ENCODE results near the gene PLCD3.

PLCD3 gene, protein sequence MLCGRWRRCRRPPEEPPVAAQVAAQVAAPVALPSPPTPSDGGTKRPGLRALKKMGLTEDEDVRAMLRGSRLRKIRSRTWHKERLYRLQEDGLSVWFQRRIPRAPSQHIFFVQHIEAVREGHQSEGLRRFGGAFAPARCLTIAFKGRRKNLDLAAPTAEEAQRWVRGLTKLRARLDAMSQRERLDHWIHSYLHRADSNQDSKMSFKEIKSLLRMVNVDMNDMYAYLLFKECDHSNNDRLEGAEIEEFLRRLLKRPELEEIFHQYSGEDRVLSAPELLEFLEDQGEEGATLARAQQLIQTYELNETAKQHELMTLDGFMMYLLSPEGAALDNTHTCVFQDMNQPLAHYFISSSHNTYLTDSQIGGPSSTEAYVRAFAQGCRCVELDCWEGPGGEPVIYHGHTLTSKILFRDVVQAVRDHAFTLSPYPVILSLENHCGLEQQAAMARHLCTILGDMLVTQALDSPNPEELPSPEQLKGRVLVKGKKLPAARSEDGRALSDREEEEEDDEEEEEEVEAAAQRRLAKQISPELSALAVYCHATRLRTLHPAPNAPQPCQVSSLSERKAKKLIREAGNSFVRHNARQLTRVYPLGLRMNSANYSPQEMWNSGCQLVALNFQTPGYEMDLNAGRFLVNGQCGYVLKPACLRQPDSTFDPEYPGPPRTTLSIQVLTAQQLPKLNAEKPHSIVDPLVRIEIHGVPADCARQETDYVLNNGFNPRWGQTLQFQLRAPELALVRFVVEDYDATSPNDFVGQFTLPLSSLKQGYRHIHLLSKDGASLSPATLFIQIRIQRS

DNA sequence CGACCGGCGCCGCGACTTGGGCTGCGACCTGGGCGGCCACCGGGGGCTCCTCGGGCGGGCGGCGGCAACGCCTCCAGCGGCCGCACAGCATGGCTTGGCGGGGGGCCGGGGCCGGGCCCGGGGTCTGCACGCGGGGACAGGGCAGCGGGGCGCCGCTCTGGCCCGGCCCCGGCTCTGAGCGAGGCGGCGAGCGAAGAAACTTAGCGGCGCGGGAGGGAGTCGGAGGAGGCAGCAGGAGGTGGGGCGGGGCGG, at the start of gene PLCD3:
Gene PLCD3, minus strand, starts transcription at position 196 of the 252 bp plus-strand sequence. Its CDS starts 105 bp downstream, at position 91.
- DNase-seq (ENCODE audit: low spot score) = peak; percentile 95

DNA sequence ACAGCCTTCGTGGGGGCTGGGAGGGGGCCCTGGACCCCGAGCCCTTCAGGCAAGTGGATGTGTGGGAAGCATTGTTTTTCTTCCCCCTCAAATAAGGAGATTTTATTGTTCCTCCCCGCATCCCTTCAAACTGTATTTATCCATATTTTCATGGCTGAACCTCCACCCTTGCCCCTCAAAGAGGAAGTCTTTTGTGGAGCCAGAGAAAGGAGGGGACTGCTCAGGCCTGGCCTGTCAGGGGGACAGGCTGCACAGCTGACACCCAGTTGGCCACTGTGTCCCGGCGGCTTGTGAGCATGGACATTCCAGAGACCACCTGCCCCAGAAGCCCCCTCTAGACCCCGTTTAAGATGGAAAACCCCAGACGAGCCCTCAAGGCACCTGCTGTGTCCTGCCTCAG, 45.2 kb upstream of the PLCD3 start:
- DNase-seq (ENCODE audit: low spot score) = no peak

DNA sequence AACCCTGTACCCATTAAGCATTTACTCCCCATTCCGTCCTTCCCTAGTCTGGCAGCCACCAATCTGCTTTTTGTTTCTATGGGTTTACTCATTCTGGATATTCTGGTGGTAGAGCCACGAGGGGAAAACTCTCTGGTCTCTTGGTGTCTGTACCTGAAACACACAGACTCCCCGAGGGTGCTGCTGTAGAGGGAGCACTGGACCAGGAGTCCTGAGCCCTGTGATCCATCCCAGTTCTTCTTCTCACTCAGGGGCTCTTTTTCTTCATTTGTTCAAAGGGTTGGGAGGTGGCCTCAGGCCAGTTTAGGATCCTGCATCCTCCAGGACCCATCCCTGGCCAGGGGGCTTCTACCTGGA, 43.4 kb upstream of the PLCD3 start:
- DNase-seq (ENCODE audit: low spot score) = no peak

DNA sequence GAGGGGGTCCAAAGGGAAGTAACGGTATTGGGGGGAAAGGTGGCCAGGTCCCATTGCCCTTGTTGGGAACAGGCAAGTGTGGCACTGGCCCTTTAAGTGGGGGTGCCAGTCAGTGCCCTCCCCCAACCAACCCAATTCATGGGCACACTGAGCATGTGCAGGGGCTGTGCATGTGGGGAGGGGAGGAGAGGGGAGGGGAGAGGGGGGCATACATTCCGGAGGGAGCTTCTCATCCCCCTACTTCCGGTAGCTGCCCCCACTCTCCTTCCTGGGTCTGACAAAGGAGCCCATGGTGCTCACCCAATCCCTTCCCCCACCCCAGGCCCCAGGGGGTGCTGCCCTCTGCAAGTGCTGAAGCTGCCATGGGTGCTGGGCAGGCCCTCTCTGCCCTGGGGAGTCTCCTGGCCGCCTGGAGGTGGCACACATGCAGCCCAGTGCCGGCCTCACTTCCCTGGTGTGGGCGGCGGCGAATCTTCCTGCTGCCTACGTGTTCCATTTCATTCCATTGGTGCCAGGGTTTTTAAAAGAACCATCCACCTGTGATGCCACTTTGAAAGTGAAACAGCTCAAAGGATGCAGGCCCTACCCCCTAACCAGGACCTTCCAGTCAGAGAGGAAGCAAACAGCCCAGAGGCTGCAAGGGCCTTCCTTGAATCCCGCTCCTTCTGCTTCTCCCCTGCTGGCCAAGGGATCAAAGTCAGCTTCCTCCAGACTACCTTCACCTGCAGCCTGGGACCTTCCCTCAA, 40.4 kb upstream of the PLCD3 start:
- peak; percentile 80 for DNase-seq (ENCODE audit: low spot score)

DNA sequence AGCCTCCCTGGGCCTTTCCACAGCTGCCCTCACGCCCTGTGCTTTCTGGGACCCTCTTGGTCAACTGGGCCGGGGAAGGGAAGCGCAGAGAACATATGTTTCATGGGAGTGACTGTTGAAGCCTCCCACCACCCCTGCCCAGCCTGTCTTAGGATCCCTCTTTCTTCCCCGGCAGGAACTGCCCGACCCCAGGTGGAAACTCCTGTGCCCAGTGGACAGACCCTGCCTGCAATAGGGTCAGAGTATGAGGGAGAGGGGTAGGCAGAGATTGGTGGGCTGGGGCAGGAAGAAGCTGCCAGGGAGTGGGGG, 39.9 kb upstream of the PLCD3 start:
- no peak for DNase-seq (ENCODE audit: low spot score)

DNA sequence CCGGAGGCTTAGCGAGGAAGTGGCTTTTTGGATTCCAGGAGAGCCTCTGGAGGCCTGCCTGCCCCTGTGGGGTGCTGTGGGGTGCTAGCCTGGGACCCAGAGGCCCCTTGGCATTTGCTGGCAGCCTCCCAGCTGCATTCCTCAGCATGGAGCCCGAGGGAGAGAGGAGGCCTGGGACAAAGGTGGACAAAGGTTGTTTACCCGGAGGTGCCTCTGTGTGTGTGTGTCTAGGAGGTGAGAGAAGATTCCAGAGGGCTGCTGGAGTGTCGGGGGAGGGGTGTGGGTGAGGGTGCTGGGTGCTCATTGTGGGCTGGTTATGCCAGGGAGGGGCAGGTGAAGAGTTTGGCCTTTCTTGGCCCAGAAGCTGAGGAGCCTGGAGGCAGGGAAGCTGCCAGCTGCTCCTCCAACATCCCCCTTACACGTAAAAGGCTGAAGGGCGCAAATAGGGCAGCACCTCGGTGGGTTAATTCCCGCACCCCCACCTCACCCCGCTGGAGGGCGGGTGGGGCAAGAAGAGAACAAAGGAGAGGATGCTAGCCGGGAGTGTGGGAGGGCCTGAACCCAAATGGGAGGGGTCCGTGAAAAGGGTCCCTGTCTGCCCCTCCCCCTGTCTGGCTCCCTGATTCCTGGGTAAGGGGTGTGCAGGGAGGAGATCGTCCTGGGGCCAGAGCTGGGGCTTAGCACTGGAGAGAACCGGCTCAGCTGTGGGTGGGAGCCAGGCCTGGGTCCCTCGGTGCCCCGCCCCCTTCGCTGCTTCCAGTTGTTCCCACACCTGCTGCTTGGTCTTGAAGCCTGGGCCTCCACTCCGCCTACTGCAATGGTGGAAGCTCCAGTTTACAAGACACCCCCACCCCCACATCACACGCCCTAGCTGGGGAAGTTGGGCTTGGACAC, 39.3 kb upstream of the PLCD3 start:
- peak; percentile 85 for DNase-seq (ENCODE audit: low spot score)

DNA sequence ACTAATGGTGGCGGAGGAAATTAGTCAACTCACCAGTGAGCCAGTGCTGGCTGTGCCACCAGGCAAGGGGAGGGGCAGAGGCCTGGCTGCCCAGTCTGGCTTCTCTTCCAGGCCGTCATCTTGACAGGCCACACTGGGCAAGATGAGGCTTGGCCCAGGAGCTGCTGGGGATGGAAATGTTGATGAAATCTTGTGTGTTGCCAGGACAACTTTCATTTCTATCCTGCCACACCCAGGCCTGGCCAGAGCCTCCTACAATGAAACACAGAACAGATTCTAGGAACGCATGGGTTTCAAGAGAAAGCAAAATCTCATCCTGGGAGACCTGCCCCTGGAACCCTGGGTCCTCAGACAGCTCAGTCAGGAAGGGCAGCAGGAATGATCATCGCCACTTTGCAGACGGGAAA, 38.6 kb upstream of the PLCD3 start:
- DNase-seq (ENCODE audit: low spot score) = no peak

DNA sequence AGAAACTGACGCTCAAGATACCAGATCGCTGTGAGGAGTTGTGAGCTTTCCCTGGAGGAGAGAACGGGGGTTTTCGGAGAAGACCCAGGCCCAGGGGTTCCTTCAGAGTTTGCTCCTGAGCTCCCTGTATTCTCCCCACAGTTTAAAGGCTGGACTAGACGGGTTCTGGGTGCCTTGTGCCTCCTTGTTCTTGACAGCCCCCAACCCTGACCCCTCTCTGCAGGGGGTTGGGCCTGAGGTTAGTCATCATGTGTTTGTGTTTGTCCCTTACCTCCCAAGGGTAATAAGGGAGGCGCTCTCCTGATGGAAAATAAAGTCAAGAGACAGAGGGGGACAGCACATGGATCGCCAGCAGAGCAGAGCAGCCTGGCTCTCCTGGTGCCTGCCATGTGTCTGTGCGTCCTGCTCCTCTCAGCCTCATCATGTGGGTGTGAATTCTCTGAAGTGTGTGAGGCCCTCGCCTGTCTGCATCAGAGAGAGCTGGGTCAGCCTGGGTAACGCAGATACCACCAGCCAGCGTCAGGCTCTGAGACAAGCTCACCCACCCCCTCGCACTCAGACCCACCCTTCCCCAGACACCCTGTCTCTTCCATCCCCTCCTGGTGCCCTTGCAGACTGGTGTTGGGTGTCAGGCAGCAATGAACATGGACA, 38.1 kb upstream of the PLCD3 start:
- no peak for DNase-seq (ENCODE audit: low spot score)

DNA sequence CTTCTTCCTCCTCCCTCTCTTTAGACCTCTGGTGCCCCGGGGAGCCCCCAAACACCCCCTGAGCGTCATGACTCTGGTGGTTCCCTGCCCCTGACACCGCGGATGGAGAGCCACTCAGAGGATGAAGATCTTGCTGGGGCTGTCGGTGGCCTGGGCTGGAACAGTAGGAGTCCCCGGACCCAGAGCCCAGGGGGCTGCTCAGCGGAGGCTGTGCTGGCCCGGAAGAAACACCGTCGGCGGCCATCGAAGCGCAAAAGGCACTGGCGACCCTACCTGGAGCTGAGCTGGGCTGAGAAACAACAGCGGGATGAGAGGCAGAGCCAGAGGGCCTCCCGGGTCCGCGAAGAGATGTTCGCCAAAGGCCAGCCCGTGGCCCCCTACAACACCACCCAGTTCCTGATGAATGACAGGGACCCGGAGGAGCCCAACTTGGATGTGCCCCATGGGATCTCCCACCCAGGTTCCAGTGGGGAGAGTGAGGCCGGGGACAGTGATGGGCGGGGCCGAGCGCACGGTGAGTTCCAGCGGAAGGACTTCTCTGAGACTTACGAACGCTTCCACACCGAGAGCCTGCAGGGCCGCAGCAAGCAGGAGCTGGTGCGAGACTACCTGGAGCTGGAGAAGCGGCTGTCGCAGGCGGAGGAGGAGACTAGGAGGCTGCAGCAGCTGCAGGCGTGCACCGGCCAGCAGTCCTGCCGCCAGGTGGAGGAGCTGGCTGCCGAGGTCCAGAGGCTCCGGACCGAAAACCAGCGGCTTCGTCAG, 36.9 kb upstream of the PLCD3 start:
- no peak for DNase-seq (ENCODE audit: low spot score)

DNA sequence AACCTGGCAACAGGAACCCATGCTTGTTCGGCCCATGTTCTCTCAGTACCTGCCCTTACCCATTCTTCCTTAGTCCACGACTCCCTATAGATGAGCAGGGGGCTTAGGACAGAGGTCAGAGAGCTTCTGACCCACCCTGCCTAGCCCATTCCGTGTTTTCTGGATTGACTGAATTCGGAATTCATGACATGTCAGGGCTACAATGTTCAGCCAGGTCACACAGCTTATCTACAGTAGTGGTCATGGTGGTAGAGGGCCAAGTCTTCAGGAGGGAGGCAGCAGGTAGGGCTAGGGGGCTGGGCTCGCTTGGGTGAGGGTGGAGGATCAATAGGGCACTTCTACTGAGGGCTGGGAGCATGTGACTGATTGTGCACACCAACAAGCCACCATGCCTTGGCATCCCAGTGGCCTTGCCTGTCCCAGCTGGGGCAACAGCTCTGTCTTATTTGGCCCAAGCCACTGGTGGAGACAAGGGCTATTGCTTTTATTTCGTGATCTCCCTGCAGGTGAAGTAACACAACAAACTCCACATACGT, 32.5 kb upstream of the PLCD3 start:
- DNase-seq (ENCODE audit: low spot score) = no peak

DNA sequence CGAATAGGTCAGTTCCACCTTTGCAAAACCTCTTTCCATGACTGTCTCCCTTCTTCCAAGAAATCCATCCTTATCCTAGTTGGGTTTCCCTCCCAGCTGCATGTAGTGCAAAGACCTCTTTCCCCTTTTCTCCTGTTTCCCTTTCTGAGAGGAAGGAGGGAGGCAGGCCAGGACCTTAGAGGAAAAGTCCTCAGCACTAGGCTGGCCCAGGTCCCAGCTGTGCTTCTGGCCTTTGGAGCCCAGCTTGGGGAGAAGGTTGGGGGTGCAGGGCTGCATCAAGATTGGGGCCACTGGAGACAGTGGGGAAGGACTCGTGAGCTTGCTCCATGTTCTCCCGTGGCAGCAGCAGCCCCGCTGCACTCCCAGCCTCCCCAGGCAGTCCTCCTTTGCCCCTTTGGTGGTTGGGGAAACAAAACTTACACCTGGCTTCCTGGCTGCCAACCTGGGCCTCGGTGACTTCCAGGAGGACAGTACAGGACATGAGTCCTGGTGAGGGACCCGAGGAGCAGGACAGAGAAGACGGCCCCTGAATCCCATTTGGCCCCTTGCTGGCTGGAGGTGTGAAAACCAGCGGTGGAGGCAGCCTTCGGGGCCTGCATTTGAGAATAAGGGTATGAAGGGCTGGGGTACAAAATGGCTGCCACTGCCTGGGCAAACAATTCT, 29.8 kb upstream of the PLCD3 start:
- DNase-seq (ENCODE audit: low spot score) = peak; percentile 70

DNA sequence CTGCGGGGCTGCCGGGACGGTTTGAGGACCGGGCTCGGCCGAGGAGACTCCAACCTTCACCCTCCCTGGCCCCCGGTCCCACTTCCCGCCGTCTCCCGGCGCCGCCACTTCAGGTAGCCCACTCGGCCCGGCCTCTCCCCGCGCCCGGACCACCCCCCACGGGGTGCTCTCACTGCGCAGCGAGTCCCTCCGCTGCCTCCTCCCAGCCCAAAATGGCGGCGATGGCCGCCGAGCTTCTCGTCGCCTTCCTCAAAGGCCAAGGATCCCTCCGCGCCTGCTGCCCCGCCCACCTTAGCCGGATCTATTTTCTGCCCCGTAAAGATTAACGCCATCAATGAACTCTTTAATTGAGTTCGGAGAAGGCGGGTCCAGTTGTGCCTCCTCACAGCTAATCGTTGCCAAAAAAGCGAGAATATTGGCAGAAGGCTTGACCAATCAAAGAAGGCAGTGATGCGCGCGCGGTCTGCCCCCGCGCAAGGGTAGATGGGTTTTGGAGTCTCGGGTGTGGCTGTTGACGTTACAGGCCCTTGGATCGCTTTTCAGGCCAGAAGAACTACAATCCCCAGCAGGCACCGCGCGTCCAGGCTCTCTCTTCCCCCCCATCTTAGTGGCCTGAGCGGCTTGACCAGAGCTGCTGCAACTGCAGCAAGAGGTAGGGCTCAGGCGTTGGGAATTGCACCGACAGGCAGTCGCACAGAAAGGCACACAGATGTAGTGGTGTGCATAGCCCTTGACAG, 29.1 kb upstream of the PLCD3 start, which contains the start of gene HEXIM2:
Gene HEXIM2, plus strand, starts transcription at position 588 of the 737 bp plus-strand sequence. CDS start 919 bp downstream, outside the sequence.
- DNase-seq (ENCODE audit: low spot score) = peak; percentile 100

DNA sequence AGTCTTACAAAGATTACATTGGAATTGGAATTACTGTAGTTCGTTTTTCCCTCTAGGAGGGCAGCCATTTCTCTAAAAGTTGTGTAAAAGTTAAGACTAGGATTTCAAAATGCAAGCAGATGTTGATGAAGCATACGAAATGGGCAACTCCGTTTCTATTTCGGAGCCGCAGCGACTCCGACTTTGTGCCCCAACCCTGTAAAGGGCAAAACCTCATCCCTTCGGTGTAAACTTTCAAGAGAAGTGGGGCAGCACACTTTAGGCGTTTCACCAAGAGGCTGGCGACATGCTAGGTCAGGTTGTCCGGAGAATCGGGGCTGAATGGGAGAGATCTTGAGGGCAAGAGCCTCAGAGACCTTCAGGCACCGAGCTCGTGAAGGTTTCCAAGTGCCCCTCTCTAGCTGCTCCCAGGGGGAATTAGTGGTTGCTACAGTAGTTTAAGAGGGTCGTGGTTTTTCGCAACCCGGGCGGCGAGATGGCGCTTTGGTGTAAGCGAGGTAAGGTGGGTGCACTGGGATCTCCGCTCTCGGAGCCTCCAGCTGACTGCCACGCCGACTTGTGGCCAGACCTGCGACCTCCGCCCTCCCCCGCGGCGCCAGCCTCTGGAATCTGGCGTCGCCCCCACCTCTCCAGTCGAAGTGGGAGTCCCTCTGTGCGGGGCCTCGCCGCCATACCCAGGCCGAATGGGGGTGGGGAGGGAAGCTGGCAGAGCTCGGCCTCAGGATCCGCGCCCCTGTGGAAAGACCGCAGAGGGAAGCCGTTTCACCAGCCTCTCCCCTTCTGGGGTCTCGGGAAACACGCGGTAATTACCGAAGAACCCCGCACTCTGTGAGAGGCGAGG, 28.4 kb upstream of the PLCD3 start:
- DNase-seq (ENCODE audit: low spot score) = peak; percentile 96

DNA sequence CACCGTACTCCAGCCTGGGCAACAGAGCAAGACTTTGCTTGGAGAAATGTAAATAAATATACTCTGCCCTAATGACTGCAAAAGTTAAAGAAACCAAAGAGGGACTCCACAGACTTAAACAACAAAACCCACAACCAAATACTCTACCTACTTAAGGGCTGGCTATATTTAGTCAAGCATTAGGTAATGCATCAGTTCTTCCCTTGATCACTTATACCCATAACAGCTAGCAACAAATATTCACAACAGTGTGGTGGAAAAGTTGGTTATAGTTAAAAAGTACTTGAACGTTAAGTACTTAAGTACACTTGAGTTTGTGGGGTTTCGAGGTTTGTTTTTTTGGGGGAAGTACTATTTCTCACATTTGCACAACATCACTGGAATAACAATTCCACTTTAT, 23.9 kb upstream of the PLCD3 start:
- DNase-seq (ENCODE audit: low spot score) = no peak

DNA sequence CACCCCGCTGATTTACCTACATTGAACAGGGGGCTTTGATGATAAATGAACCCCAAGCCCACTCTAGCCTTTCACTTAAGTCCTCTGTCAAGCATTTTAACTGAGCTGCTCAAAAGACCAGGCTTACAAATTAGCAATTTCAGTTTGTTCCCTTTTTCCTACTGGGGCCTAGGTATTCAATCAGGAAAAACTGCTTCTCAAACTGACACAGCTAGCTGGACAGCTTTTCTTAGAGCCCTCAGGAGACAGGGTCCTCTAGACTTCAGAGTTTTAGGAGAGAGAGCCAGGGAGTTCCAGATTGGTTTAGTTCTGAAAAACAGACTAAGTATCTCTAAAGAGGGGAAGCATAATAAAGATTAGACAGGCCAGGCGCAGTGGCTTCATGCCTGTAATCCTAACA, 23.2 kb upstream of the PLCD3 start:
- no peak for DNase-seq (ENCODE audit: low spot score)

DNA sequence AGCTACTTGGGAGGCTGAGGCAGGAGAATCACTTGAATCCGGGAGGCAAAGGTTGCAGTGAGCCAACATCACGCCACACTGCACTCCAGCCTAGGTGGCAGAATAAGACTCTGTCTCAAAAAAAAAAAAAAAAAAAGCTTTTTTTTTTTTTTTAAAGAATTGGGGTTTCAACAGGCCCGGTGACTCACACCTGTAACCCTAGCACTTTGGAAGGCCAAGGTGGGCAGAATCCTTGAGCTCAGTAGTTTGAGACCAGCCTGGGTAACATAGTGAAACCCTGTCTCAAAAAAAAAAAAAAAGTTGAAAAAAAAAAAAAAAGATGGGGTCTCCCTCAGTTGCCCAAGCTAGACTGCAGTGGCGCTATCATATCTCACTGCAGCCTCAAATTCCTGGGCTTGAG, 22.7 kb upstream of the PLCD3 start:
- DNase-seq (ENCODE audit: low spot score) = no peak

DNA sequence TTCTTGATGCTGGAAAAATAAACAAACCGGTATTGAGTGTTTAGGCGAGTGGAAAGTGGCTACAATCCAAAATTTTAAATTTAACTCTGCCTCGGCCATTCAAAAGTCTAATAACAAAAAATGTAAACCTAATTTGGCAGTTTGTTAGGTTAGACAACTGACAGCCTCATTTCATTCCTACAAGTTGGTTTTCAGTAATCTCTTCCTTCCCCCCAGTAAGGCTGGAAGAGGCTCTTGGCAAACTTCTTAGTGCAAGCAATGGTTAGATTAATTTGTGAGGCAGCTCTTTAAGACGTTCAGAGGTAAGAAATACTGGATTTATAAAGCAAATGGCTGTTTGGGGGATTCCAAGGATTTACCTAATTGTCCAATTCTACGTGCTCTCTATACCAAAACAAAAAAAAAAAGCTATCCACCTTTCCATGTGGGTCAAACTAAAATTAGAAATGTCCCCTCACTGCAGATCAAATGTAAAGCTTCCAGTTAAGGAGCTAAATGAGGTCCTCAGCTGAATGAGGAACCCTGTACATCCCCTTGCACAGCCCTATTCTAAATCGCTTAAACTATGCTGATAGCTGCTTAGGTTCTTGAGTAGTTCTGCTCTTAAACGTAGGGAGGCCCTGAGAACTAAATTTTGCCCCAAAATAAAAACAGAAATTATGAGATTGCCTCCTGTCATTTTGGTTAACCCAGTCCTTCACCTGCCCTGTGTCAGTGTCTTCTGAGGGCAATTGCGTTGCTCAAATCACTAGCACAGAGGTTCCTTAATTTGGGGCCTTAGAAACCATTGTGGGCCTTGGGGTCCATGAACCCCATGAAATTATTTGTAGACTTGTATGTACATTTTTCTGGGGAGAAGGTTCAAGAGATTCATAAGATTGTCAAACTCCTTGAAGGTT, 18.8 kb upstream of the PLCD3 start:
- no peak for DNase-seq (ENCODE audit: low spot score)

Data from ecto neural progenitor cell (in vitro differentiated cells).